ENCODE data around the gene EXOC6B. TPM values are rescaled to one million over a fixed set of nuclear protein-coding genes. Genes with fewer than 3 reads are reported as not detected.

The EXOC6B gene
- polyA plus RNA-seq, 2 of the 4 experiments (the other 2 are of a cell fraction): 15.5 to 24.7 TPM

GRCh38 chr2:72581560-72582181 lies 244.2 kb downstream of the EXOC6B start:
- ATAC-seq (peak; percentile 62 to 72; a peak in 5 of 6 replicates), FAIRE-seq (no peak), DNase-seq (ENCODE audit: low read depth in 1 of 2, low spot score in 1 of 2) (peak in 1 of 2 experiments; percentile 19)
- TF ChIP-seq TFCP2L1 (CRISPR knock-in tag; IDR thresholded peaks at IDR 0.05) (no peak), RAD21 (conservative IDR thresholded peaks at IDR 0.05 in 1 of 2, IDR thresholded peaks at IDR 0.05 in 1 of 2) (peak in 1 of 2 experiments; percentile 6; a peak in 1 of 5 replicates), E2F6 (IDR thresholded peaks at IDR 0.05; ENCODE audit: borderline replicate concordance, low read depth) (no peak), HOXA7 (CRISPR knock-in tag; IDR thresholded peaks at IDR 0.05) (no peak), KDM5A (IDR thresholded peaks at IDR 0.05) (no peak)
- Histone ChIP-seq H3K4me1 (peaks cover 14% of the 10 kb centered on the region), H3K9me3 (no peaks in the 10 kb centered on the region), H3K27ac (no peak overlapping the region), H3K4me2 (no peak overlapping the region), H3K4me3 (no peak overlapping the region)
- CTCF ChIA-PET: interaction anchor here (1.1 to 3.6 kb wide), 7 partner anchors 87 to 657 kb away, joined by 3 to 54 read pairs (median 4); no protein-coding TSS in a partner anchor
- POLR2A ChIA-PET: no interaction called here
- WGBS (ENCODE audit: missing lambda C conversion rate): 65% methylated on average over 5 of the region's 5 CpGs

GRCh38 chr2:72579591-72580180 lies 246.1 kb downstream of the EXOC6B start:
- ATAC-seq (peak; percentile 47 to 79; a peak in 4 of 6 replicates), FAIRE-seq (no peak), DNase-seq (ENCODE audit: low read depth in 1 of 2, low spot score in 1 of 2) (peak in 1 of 2 experiments; percentile 74)
- Histone ChIP-seq H3K27ac (no peak overlapping the region; a peak in 1 of 6 replicates), H3K9me3 (no peaks in the 10 kb centered on the region), H3K4me3 (no peak overlapping the region), H3K4me1 (peaks cover 23% of the 10 kb centered on the region), H3K4me2 (no peak overlapping the region; the same call in 2 of the 3 replicates)
- POLR2A ChIA-PET: interaction anchor here (0.7 kb wide), 2 partner anchors 8 to 427 kb away, joined by 3 to 5 read pairs; no protein-coding TSS in a partner anchor
- peak; percentile 94 for TF ChIP-seq SMC3 (IDR thresholded peaks at IDR 0.05)
- peak; percentile 97 for TF ChIP-seq CTCF (IDR thresholded peaks at IDR 0.05)
- no peak for TF ChIP-seq TFCP2L1 (CRISPR knock-in tag; IDR thresholded peaks at IDR 0.05)
- no peak for TF ChIP-seq REST (IDR thresholded peaks at IDR 0.05)
- peak; percentile 94 to 97 for TF ChIP-seq RAD21 (conservative IDR thresholded peaks at IDR 0.05 in 1 of 2, IDR thresholded peaks at IDR 0.05 in 1 of 2)
- CTCF ChIA-PET: interaction anchor here (0.6 to 3.6 kb wide), 69 partner anchors 8 to 1745 kb away, joined by 3 to 54 read pairs (median 4); no protein-coding TSS in a partner anchor
- 0% methylated on average over 1 of the region's 1 CpG for WGBS (ENCODE audit: missing lambda C conversion rate)

GRCh38 chr2:72576861-72577260 lies 249.0 kb downstream of the EXOC6B start:
- Histone ChIP-seq H3K4me1 (peaks cover 47% of the 10 kb centered on the region), H3K4me3 (no peak overlapping the region), H3K9me3 (no peaks in the 10 kb centered on the region), H3K4me2 (no peak overlapping the region), H3K27ac (no peak overlapping the region)
- ChIA-PET CTCF (interaction anchor here (2.0 to 3.6 kb wide), 2 partner anchors 378 to 653 kb away, joined by 6 to 16 read pairs; no protein-coding TSS in a partner anchor), POLR2A (interaction anchor here (0.6 kb wide), 1 partner anchor 23 kb away, joined by 3 read pairs; no protein-coding TSS in a partner anchor)
- FAIRE-seq (no peak), ATAC-seq (no peak), DNase-seq (ENCODE audit: low read depth in 1 of 2, low spot score in 1 of 2) (no peak)
- TF ChIP-seq HMGXB4 (CRISPR knock-in tag; IDR thresholded peaks at IDR 0.05; ENCODE audit: borderline replicate concordance) (no peak), RAD21 (conservative IDR thresholded peaks at IDR 0.05 in 1 of 2, IDR thresholded peaks at IDR 0.05 in 1 of 2) (no peak), HOXB5 (CRISPR knock-in tag; IDR thresholded peaks at IDR 0.05) (no peak), NFE2L2 (conservative IDR thresholded peaks at IDR 0.05; ENCODE audit: low read length) (no peak), POLR2A (IDR thresholded peaks at IDR 0.05; ENCODE audit: low read length) (no peak), CHD2 (IDR thresholded peaks at IDR 0.05; ENCODE audit: low read length, partially characterized antibody) (no peak), GATA3 (IDR thresholded peaks at IDR 0.05; ENCODE audit: borderline replicate concordance) (no peak), ZNF302 (CRISPR knock-in tag; IDR thresholded peaks at IDR 0.05) (no peak), TP53 (CRISPR knock-in tag; IDR thresholded peaks at IDR 0.05) (no peak), HOXB13 (CRISPR knock-in tag; IDR thresholded peaks at IDR 0.05; ENCODE audit: low read depth) (no peak), HES2 (IDR thresholded peaks at IDR 0.05) (no peak), KDM1A (IDR thresholded peaks at IDR 0.05; ENCODE audit: low read depth) (no peak), BCL3 (IDR thresholded peaks at IDR 0.05) (no peak)
